Vagina (tissue), 2 donors: ENCODE results near the gene STAU1.

Experiments used
- CTCF ChIP-seq, 3 experiments: fragments of 450-650 bp in 2 of 3; fragments of 200-600 bp in 1 of 3; sonication (generic) in 1 of 3; IDR thresholded peaks; one replicate each; pipeline ENCODE4 v1.5.1; 2017 to 2019; ENCODE audit warnings: antibody characterized with exemption in 3 of 3, mild to moderate bottlenecking in 2 of 3, moderate library complexity in 2 of 3
- POLR2A ChIP-seq, 2 donors: fragments of 450-650 bp; IDR thresholded peaks; one replicate each; pipeline ENCODE4 v1.6.1; 2017; ENCODE audit warnings: antibody characterized with exemption in 2 of 2, mild to moderate bottlenecking in 2 of 2, moderate library complexity in 2 of 2
- POLR2AphosphoS5 ChIP-seq, 2 donors: sonication (generic); formaldehyde crosslinking; IDR thresholded peaks; one replicate each; pipeline ENCODE4 v1.9.0; 2017; ENCODE audit warnings: antibody characterized with exemption in 2 of 2, mild to moderate bottlenecking in 2 of 2, low read depth in 1 of 2; ENCODE audit not compliant: insufficient read depth in 1 of 2

DNA sequence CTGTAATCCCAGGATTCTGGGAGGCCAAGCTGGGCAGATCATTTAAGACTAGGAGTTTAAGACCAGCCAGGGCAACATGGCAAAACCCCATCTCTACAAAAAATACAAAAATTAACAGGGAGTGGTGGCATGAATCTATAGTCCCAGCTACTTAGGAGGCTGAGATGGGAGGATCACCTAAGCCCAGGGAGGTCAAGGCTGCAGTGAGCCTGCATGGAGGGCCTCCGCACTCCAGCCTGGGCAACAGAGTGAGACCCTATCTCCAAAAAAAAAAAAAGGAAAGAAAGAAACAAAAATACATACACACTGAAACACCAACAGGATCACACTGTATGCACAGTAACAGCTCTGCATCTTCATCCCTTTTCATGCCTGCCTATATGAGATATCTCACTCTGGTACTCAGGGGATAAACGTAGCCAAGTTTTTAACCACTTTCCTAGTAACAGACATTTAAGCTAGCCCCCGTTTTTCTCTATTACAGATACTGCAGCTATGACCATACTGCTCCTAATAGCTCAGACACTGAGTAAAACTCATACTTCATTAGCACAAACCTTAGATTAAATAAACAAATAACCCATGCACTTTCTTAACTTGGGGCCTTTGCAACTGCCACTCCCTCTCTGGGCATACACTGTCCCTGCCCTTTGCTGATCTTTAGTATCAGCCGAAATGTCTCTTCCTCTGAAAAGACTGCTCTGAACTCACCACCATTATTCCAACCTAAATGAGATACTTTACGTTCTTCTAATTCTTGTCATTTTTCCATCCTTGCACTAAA is 41.5 kb downstream of the STAU1 start:
- TF ChIP-seq CTCF (IDR thresholded peaks at IDR 0.05) (no peak), POLR2A (IDR thresholded peaks at IDR 0.05) (no peak), POLR2AphosphoS5 (IDR thresholded peaks at IDR 0.05; ENCODE audit: insufficient read depth in 1 of 2, low read depth in 1 of 2) (no peak)
